ENCODE results near the gene OR1D5.

Gene OR1D5

GRCh38 chr17:3033741-3034577 lies 29.4 kb downstream of the OR1D5 start:
- TF ChIP-seq CTCF (IDR thresholded peaks at IDR 0.05): no peak

- no peak for TF ChIP-seq CTCF (IDR thresholded peaks at IDR 0.05)
These were observed 30.2 kb downstream of the OR1D5 start for GRCh38 chr17:3033248-3033640.

GRCh38 chr17:3032258-3033247 lies 30.9 kb downstream of the OR1D5 start:
- TF ChIP-seq CTCF (IDR thresholded peaks at IDR 0.05): no peak

GRCh38 chr17:3030096-3030495 lies 33.3 kb downstream of the OR1D5 start:
- no peak for TF ChIP-seq CTCF (IDR thresholded peaks at IDR 0.05)

- no peak for TF ChIP-seq CTCF (IDR thresholded peaks at IDR 0.05)
These were observed 34.0 kb downstream of the OR1D5 start for GRCh38 chr17:3029213-3029913.

GRCh38 chr17:3027786-3028532 lies 35.4 kb downstream of the OR1D5 start:
- no peak for TF ChIP-seq CTCF (IDR thresholded peaks at IDR 0.05)

All from LNCAP (cell line).